HT1080 (cell line): ENCODE measurements around the gene CASP7. TPM values are rescaled to one million over a fixed set of nuclear protein-coding genes. Genes with fewer than 3 reads are reported as not detected.
"Not testable (repeated sequence)": the region's sequence is repeated elsewhere in the genome, so short reads cannot be mapped to it uniquely, and the experiment has no call there.

ENCODE experiments used
- DNase-seq: peaks from one replicate; pipeline ENCODE4 v3.0.0-alpha.2; 2015; ENCODE audit warnings: low read depth
- polyA plus RNA-seq, 2 experiments: library from polyadenylated mRNA; depleted of rRNA; stranded (reverse); fragments of >200 nt; gene quantifications; 2 replicates each; pipeline ENCODE4 v1.2.3, GENCODE V29; 2015
- total RNA-seq: library from RNA; depleted of rRNA; stranded (reverse); fragments of >200 nt; shearing (Covaris generic); gene quantifications from 2 replicates; pipeline ENCODE4 v1.2.3, GENCODE V29; 2014; rRNA removed

CASP7 gene
- 28.7 and 32.0 TPM in 2 replicates for total RNA-seq
- 14.0 and 16.1 TPM in 2 replicates for polyA plus RNA-seq (2015; cell fraction: cytosol; rRNA removed)
- 13.6 and 15.6 TPM in 2 replicates for polyA plus RNA-seq (2015; cell fraction: nucleus; rRNA removed)

DNA sequence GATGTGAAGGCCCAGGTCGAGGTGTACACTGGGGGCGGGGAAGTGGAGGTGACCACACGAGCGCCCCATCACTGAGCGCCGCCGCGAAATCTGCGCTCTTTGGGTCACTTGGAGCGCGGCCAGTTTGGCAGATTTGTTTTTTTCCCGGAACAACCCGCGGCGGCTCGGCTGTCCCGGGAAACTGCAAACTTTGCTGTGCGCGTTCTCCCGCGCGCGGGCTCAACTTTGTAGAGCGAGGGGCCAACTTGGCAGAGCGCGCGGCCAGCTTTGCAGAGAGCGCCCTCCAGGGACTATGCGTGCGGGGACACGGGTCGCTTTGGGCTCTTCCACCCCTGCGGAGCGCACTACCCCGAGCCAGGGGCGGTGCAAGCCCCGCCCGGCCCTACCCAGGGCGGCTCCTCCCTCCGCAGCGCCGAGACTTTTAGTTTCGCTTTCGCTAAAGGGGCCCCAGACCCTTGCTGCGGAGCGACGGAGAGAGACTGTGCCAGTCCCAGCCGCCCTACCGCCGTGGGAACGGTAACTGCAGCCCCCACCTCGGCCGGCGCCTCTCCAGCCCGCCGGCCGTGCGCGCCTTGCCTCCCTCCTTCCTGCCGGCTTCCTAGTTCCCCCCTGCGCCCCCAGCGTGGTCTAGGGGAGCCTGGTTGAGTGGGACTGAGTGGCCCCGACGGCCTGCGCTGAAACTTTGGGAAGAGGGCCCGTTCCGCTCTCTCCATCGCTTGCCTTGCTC, at the start of gene CASP7:
TSS of gene CASP7 (plus strand) at position 450 of the 727 bp plus-strand sequence. CDS start 17,582 bp downstream, outside the sequence.
- DNase-seq, result peak; percentile 83

GRCh38 chr10:113630929-113631533, 48.7 kb upstream of the CASP7 start:
- DNase-seq, result no peak

DNA sequence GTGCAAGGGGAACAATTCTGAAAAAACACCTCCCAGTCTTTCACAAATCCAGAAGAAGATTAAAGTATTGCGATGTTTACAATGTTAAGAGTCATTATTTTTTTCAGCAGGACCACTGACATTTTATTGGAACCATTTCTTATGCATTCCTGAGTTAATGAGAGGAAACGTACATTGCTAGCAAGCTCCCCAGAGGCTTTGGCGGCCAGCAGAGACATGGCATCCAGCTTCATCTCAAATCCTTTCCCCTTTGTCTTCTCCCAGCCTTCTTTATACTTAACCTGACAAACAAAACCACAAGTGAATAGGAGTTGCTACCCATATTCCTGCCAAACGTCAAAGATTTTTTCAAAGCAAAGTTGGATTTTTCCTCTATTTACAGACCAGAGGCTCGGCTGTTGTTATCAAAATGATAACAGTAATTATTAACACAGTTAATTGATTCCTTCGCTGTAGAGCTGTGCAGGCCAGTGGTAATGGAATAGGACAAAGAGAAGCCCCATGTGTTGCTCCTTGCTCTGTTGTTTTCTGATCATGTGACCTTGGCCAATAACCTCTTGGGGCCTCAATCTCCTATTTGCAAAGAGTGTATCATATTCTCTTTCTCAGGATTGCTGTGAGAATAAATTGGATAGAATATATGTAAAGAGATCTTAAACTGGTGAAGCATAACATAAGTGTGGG, 47.9 kb upstream of the CASP7 start:
- no peak for DNase-seq

DNA sequence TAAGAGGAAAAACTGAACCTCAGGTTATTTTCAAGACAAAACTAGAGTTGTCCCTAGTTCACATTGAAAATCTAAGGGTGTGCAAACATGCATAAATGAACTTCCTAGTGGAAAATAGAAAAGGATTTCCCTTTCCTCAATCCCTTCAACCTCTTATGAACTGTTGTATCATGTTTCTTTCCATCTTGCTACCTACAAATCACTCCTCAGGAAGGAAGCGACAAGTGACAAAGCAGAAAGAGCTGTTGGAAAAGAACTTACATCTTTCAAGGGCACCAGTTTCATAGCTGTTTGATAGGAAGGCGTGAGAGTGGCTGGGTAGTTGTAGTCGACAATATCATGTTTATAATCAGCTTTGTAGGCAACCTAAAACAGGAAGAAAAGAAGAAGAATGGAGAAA, 39.7 kb upstream of the CASP7 start:
- no peak for DNase-seq

GRCh38 chr10:113641702-113642101, 38.0 kb upstream of the CASP7 start:
- no peak for DNase-seq

GRCh38 chr10:113643183-113643582, 36.5 kb upstream of the CASP7 start:
- DNase-seq, result no peak

DNA sequence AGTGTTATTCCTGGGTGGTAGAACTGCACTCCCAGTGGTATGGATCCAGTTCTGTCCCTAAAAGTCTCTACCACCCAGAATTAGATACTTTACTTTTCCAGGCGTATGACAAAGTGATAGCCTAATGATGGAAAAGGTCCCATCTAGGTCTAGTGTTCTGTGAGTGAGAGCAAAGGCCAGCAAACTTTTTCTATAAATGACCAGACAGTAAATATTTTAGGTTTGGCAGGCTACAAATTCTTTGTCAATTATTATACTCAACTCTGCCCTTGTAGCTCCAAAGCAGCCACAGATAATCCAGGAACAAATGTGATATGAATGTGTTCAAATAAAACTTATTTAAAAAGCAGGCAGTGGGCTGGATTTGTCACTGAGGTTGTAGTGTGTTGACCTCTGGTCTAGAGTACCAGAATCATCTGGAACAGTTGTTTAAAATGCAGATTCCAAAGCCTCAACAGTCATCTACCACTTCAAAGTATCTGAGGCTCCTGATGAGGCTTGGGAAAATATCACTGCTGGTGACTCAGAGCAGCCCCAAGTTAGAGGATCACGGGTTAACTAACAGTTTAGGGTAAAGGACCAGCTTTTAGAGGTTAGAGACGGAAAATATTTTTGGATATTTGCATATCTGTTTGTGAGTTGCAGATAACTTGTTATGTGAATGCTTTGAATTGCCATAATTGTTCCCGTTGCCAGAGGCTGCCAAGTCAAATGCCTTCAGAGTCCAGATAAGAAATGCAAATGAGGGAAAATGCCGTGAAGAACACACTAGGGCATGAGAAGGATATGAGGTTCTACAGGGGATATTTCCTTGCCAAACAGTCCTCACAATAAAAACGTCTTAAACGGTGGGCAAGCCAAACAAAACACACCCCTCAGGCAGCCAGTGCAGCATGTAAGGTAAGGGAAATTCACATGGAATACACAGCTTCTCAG, 35.3 kb upstream of the CASP7 start:
- DNase-seq, result peak; percentile 70

GRCh38 chr10:113646336-113647201, 33.1 kb upstream of the CASP7 start:
- no peak for DNase-seq

- no peak for DNase-seq
Measured at GRCh38 chr10:113647812-113648211, 31.9 kb upstream of the CASP7 start.

GRCh38 chr10:113648478-113648877, 31.2 kb upstream of the CASP7 start:
- DNase-seq, result no peak

- no peak for DNase-seq
Measured at GRCh38 chr10:113650172-113650571, 29.5 kb upstream of the CASP7 start.

GRCh38 chr10:113651021-113651420, 28.7 kb upstream of the CASP7 start:
- DNase-seq, result no peak

DNA sequence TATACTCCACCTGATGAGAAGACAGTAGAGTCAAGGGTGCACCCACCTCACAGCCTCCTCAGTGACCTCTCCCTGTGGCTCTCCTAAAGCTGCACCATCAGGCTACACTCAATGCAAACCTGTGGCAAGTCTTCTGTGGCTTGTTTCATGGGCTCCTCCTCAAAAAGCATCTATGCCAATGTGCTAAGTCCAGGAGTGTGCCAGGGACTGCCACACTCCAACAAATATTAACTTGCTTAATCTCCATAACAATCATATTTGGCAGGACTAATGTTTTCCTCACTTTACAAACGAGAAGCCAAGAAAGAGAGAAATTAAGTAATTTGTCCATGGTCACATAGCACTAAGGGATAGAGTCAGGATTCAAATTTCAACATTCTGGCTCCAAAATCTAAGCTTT, 27.8 kb upstream of the CASP7 start:
- no peak for DNase-seq

DNA sequence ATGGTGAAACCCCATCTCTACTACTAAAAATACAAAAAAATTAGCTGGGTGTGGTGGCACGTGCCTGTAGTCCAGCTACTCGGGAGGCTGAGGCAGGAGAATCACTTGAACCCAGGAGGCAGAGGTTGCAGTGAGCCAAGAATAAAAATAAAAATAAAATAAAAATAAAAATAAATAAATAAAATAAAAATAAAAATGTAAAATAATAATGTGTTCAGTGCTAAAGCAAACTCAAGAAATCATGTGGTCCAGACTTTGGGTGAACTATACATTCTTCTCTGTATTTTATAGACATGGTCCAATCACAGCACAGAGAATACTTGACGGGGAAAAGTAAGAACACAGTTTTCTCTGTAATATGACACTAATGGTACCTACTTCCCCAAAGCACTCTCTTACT, 27.3 kb upstream of the CASP7 start:
- not testable (repeated sequence) for DNase-seq

DNA sequence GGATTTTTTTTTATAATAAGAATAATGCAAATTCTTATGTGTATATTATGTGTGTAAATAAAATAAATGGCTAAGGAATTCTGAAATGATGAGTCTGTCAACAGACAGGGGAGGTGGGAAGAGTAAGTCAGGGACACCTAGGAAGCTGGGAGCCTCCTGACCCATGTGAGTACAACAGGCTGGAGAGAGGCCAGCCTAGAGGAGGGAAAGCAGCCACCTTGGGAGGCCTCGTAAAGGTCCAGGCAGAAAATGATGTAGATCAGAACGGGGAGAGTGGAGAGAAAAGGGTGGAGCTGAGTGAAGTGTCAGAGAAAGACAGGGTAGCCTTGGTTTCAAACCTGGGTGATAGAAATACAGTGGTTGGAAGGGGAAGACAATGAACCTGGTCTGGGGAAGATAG, 22.8 kb upstream of the CASP7 start:
- DNase-seq, result no peak

DNA sequence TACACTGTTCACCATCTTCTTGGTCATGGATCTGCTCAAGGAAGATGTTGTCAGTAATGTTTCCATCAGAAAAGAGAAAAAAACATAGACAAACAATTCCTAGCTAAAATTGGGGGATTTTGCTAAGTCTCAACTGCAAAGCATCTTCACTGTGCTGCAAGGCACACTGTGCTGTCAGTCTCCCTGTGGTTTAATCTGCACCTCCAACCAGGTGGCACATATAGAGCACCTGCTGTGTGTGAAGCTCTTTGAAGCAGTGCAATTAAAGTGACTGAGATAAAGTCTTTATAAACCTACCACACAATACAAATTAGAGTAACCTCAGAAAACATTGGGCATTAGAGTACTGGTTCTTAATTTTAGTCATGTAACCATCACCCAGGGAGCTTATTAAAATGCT, 22.2 kb upstream of the CASP7 start:
- no peak for DNase-seq

DNA sequence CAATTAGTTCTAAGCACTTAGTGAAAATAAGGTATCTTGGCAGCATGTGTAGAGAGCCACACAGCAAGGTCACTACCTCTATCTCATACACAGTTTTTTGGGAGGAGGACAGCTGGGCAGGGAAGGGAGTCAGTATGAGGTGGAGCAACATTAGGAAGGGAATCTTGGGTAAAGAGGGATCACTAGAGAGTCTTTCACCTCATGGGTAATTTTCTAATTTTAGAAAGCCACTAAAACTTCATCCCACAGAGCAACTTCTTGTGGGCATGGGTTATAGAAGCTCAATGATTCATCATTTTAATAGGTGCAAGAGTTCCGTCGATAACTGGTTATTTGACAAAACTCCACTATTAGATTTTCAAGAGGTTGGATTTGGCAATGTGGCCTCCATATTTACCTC, 18.4 kb upstream of the CASP7 start:
- no peak for DNase-seq

DNA sequence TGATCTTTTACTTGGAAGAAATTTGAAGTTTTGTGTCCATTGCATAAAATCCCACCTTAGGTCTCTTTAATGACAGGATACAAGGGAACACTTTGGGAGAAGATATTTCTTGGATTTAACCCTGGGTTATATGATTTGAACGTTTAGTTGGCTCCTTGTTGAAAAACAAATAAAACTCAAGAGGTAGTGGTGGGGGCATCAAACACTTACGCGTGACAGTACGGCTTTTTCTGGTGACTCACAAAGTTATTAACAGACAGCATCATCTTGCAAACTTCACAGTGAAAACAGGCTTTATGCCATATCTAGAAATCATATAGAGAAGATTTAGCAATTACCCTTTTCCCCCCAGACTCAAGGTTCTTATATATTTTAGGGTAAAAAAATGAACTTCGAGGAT, 16.6 kb upstream of the CASP7 start:
- DNase-seq, result peak; percentile 37

- no peak for DNase-seq
Measured at GRCh38 chr10:113663908-113664307, 15.8 kb upstream of the CASP7 start, which contains the start of gene NRAP. Gene NRAP, minus strand, starts transcription at chr10:113664041. Its CDS starts 159 bp downstream, at chr10:113663882.

- DNase-seq, result no peak
Measured at GRCh38 chr10:113665352-113665751, 14.4 kb upstream of the CASP7 start.
